Ishikawa (cell line): ENCODE measurements around the gene KCNIP4.

Source experiments
- EGR1 ChIP-seq: IDR thresholded peaks from 2 replicates; pipeline ENCODE4 v1.6.1; 2012
- FOXM1 ChIP-seq: IDR thresholded peaks from 2 replicates; pipeline ENCODE4 v1.6.1; 2012; ENCODE audit warnings: low read depth, borderline replicate concordance
- RAD21 ChIP-seq: IDR thresholded peaks from 2 replicates; pipeline ENCODE4 v1.6.1; 2012; ENCODE audit warnings: low read depth
- REST ChIP-seq: IDR thresholded peaks from 2 replicates; pipeline ENCODE4 v1.6.1; 2012; ENCODE audit warnings: low read depth, mild to moderate bottlenecking
- TAF1 ChIP-seq: IDR thresholded peaks from 2 replicates; pipeline ENCODE4 v1.6.1; 2012; ENCODE audit warnings: low read depth, mild to moderate bottlenecking
- TEAD4 ChIP-seq: IDR thresholded peaks from 2 replicates; pipeline ENCODE4 v1.6.1; 2012
- USF1 ChIP-seq: IDR thresholded peaks from 2 replicates; pipeline ENCODE4 v1.6.1; 2012
- YY1 ChIP-seq: IDR thresholded peaks from 2 replicates; pipeline ENCODE4 v1.6.1; 2012; ENCODE audit warnings: low read depth
- ZBTB7A ChIP-seq: IDR thresholded peaks from 2 replicates; pipeline ENCODE4 v1.6.1; 2012; ENCODE audit warnings: low read depth
- TF ChIP-seq, protein P1 (sequence below): IDR thresholded peaks from 2 replicates; pipeline ENCODE4 v1.6.1; 2012

DNA sequence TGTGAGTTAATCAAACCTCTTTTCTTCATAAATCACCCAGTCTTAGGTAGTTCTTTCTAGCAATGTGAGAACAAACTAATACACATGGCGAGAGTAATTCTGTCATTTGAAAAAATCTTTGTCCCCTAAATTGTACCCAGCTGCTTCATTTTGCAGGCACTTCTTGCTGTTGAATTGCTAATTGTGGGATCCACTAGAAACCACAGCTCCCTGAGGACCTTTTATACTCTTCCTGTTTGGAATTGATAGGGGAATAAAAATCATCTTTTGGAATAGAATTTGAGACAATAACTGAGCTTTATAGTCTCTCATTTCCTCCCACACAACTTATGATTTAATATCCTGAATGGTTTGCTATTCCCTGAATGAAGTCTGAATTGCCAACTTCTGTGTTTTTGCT lies 1078.1 kb downstream of the KCNIP4 start:
- TF ChIP-seq TAF1: no peak
- TF ChIP-seq, protein P1, sequence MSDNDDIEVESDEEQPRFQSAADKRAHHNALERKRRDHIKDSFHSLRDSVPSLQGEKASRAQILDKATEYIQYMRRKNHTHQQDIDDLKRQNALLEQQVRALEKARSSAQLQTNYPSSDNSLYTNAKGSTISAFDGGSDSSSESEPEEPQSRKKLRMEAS: no peak
- no peak for TF ChIP-seq YY1
- TF ChIP-seq ZBTB7A: no peak
- no peak for TF ChIP-seq USF1
- no peak for TF ChIP-seq REST
- TF ChIP-seq EGR1: no peak
- no peak for TF ChIP-seq TEAD4
- no peak for TF ChIP-seq FOXM1
- TF ChIP-seq RAD21: no peak
